Adipocyte (in vitro differentiated cells): Measurements from ENCODE around the gene MS4A3.
"Not testable (repeated sequence)": the region's sequence is repeated elsewhere in the genome, so short reads cannot be mapped to it uniquely, and the experiment has no call there.

Experiments
- DNase-seq: peaks from one replicate; pipeline ENCODE4 v3.0.0-alpha.2; 2015; ENCODE audit warnings: low read depth
- H3K27me3 ChIP-seq: replicated peaks from 2 replicates; pipeline ENCODE4 v1.7.0; 2013; ENCODE audit warnings: mild to moderate bottlenecking, low read length, moderate library complexity; ENCODE audit not compliant: control insufficient read depth, insufficient read depth
- H3K36me3 ChIP-seq: 2 replicates; pipeline ENCODE4 v1.7.0; 2013; ENCODE audit warnings: low read length, mild to moderate bottlenecking, moderate library complexity; ENCODE audit not compliant: control insufficient read depth, insufficient read depth, severe bottlenecking
- H3K4me1 ChIP-seq: 2 replicates; pipeline ENCODE4 v1.7.0; 2013; ENCODE audit warnings: mild to moderate bottlenecking, low read length, moderate library complexity; ENCODE audit not compliant: control insufficient read depth, insufficient read depth
- H3K4me3 ChIP-seq: 2 replicates; pipeline ENCODE4 v1.7.0; 2013; ENCODE audit warnings: mild to moderate bottlenecking, low read length, moderate library complexity
- H3K9ac ChIP-seq: 2 replicates; pipeline ENCODE4 v1.7.0; 2013; ENCODE audit warnings: mild to moderate bottlenecking, low read length, moderate library complexity
- H3K9me3 ChIP-seq: 2 replicates; pipeline ENCODE4 v1.7.0; 2013; ENCODE audit warnings: mild to moderate bottlenecking, low read length, moderate library complexity; ENCODE audit not compliant: control insufficient read depth

MS4A3 gene

GRCh38 chr11:60056349-60056969, at the start of gene MS4A3:
MS4A3 (plus strand) TSS chr11:60056665; CDS start chr11:60061161, 4,496 bp downstream.
- peaks cover 3% of the 10 kb centered on the region for H3K9me3 ChIP-seq
- H3K4me3 ChIP-seq: no peak within 1 kb of the TSS
- DNase-seq: no peak
- H3K9ac ChIP-seq: no peak within 1 kb of the TSS
- H3K36me3 ChIP-seq: no peaks in the 10 kb centered on the region
- no peaks in the 10 kb centered on the region for H3K27me3 ChIP-seq
- H3K4me1 ChIP-seq: no peaks in the 10 kb centered on the region

- Histone ChIP-seq H3K9ac (no peak within 1 kb of the TSS), H3K4me1 (no peaks in the 10 kb centered on the region), H3K9me3 (no peaks in the 10 kb centered on the region), H3K36me3 (no peaks in the 10 kb centered on the region), H3K27me3 (no peaks in the 10 kb centered on the region), H3K4me3 (no peak within 1 kb of the TSS)
- no peak for DNase-seq
Observed at GRCh38 chr11:60016881-60017280, 39.6 kb upstream of the MS4A3 start, which contains the start of gene OOSP4B. OOSP4B (plus strand) TSS chr11:60017181.

GRCh38 chr11:60018058-60018457, 38.4 kb upstream of the MS4A3 start:
- Histone ChIP-seq H3K9ac (no peak overlapping the region), H3K36me3 (no peaks in the 10 kb centered on the region), H3K4me1 (no peaks in the 10 kb centered on the region), H3K4me3 (no peak overlapping the region), H3K9me3 (no peaks in the 10 kb centered on the region), H3K27me3 (no peaks in the 10 kb centered on the region)
- DNase-seq: no peak

GRCh38 chr11:60020376-60020775, 36.1 kb upstream of the MS4A3 start:
- not testable (repeated sequence) for H3K4me3 ChIP-seq, H3K27me3 ChIP-seq, H3K9ac ChIP-seq, H3K36me3 ChIP-seq, H3K4me1 ChIP-seq, H3K9me3 ChIP-seq, DNase-seq

GRCh38 chr11:60029015-60029632, 27.3 kb upstream of the MS4A3 start:
- H3K9ac ChIP-seq: no peak overlapping the region
- no peaks in the 10 kb centered on the region for H3K4me1 ChIP-seq
- H3K4me3 ChIP-seq: no peak overlapping the region
- no peaks in the 10 kb centered on the region for H3K27me3 ChIP-seq
- DNase-seq: no peak
- no peaks in the 10 kb centered on the region for H3K9me3 ChIP-seq
- no peaks in the 10 kb centered on the region for H3K36me3 ChIP-seq

- Histone ChIP-seq H3K9me3 (no peaks in the 10 kb centered on the region), H3K9ac (no peak within 1 kb of the TSS), H3K4me3 (no peak within 1 kb of the TSS), H3K27me3 (no peaks in the 10 kb centered on the region), H3K4me1 (no peaks in the 10 kb centered on the region), H3K36me3 (no peaks in the 10 kb centered on the region)
- no peak for DNase-seq
Observed at GRCh38 chr11:60040109-60040508, 16.4 kb upstream of the MS4A3 start, which contains the start of gene OOSP2. OOSP2 (plus strand) TSS chr11:60040409; CDS start chr11:60040460, 51 bp downstream.

- not testable (repeated sequence) for DNase-seq, H3K4me3 ChIP-seq, H3K9me3 ChIP-seq, H3K36me3 ChIP-seq, H3K27me3 ChIP-seq, H3K9ac ChIP-seq, H3K4me1 ChIP-seq
Observed at GRCh38 chr11:60050422-60050821, 6.0 kb upstream of the MS4A3 start.

GRCh38 chr11:60050839-60051238, 5.6 kb upstream of the MS4A3 start:
- not testable (repeated sequence) for H3K4me1 ChIP-seq, DNase-seq, H3K36me3 ChIP-seq, H3K9me3 ChIP-seq, H3K9ac ChIP-seq, H3K27me3 ChIP-seq, H3K4me3 ChIP-seq

- no peaks in the 10 kb centered on the region for H3K4me1 ChIP-seq
- no peak overlapping the region for H3K4me3 ChIP-seq
- DNase-seq: no peak
- peaks cover 3% of the 10 kb centered on the region for H3K9me3 ChIP-seq
- no peaks in the 10 kb centered on the region for H3K36me3 ChIP-seq
- no peaks in the 10 kb centered on the region for H3K27me3 ChIP-seq
- no peak overlapping the region for H3K9ac ChIP-seq
Observed at GRCh38 chr11:60059052-60059451, 2.6 kb downstream of the MS4A3 start.

GRCh38 chr11:60059521-60060240, 3.2 kb downstream of the MS4A3 start:
- no peak for DNase-seq
- Histone ChIP-seq H3K4me1 (no peaks in the 10 kb centered on the region), H3K9me3 (peaks cover 3% of the 10 kb centered on the region), H3K9ac (no peak overlapping the region), H3K36me3 (no peaks in the 10 kb centered on the region), H3K27me3 (no peaks in the 10 kb centered on the region), H3K4me3 (no peak overlapping the region)

GRCh38 chr11:60064111-60064510, 7.6 kb downstream of the MS4A3 start:
- H3K36me3 ChIP-seq: no peaks in the 10 kb centered on the region
- peaks cover 3% of the 10 kb centered on the region for H3K9me3 ChIP-seq
- H3K9ac ChIP-seq: no peak overlapping the region
- H3K27me3 ChIP-seq: no peaks in the 10 kb centered on the region
- no peak overlapping the region for H3K4me3 ChIP-seq
- H3K4me1 ChIP-seq: no peaks in the 10 kb centered on the region
- no peak for DNase-seq
